Sciatic nerve (tissue), 2 donors: ENCODE measurements around the gene NRBP1. TPM values are rescaled to one million over a fixed set of nuclear protein-coding genes. Genes with fewer than 3 reads are reported as not detected.

Experiments used
- ATAC-seq: fragments of 200-7000 bp; cut with Tn5 transposase; one replicate; pipeline ENCODE4 v1.9.1; 2020; ENCODE audit warnings: mild to moderate bottlenecking, moderate library complexity
- DNase-seq: peaks from one replicate; pipeline ENCODE4 v3.0.0-alpha.2; 2020; ENCODE audit warnings: low spot score
- intact Hi-C: fragments of 100-400 bp; cut with DNase I; formaldehyde crosslinking; loops from one replicate; pipeline ENCODE4 v1.14.2; 2022
- total RNA-seq: library from RNA; stranded (reverse); fragmentation: NEBNext Ultra II Directional; extraction: Animal tissue kit (Norgen Biotek cat#: 25700); gene quantifications from one replicate; pipeline ENCODE4 v1.2.1, GENCODE V29; 2021
- donor health status: DM: no; HTN: no; CAD: no.
- donor health status: DM: no; HTN: no; CAD: no.

The NRBP1 gene
- 77.6 TPM for total RNA-seq

- peak; percentile 95 for DNase-seq
- intact Hi-C loops, result no loop called here
- ATAC-seq, result peak; percentile 98
Observed at GRCh38 chr2:27428213-27428977, at the start of gene NRBP1. TSS of gene NRBP1 (plus strand) at chr2:27428631. CDS start at chr2:27433274, 4,643 bp downstream.

- no peak for DNase-seq
Observed at GRCh38 chr2:27378809-27379290, 49.6 kb upstream of the NRBP1 start.

GRCh38 chr2:27379383-27379835 lies 49.0 kb upstream of the NRBP1 start:
- DNase-seq, result no peak
- intact Hi-C loops, result no loop called here
- no peak for ATAC-seq

More at GRCh38 chr2:27378809-27379290, 49.6 kb upstream of the NRBP1 start:
- no peak for ATAC-seq
- intact Hi-C loops, result no loop called here

GRCh38 chr2:27379836-27380625 lies 48.4 kb upstream of the NRBP1 start:
- DNase-seq, result peak; percentile 88
- intact Hi-C loops, result no loop called here
- ATAC-seq, result no peak

- intact Hi-C loops, result no loop called here
- peak; percentile 97 for ATAC-seq
- peak; percentile 97 for DNase-seq
Observed at GRCh38 chr2:27380626-27381545, 47.5 kb upstream of the NRBP1 start, which contains the start of gene ZNF513. TSS of gene ZNF513 (minus strand) at chr2:27380734. CDS start at chr2:27380526, 208 bp downstream.

GRCh38 chr2:27381577-27382181 lies 46.8 kb upstream of the NRBP1 start:
- ATAC-seq (no peak), DNase-seq (no peak)
- intact Hi-C loops, result no loop called here

GRCh38 chr2:27390822-27391679 lies 37.4 kb upstream of the NRBP1 start:
- intact Hi-C loops, result no loop called here
- DNase-seq (no peak), ATAC-seq (no peak)

GRCh38 chr2:27393225-27393624 lies 35.2 kb upstream of the NRBP1 start:
- DNase-seq (no peak), ATAC-seq (no peak)
- intact Hi-C loops, result no loop called here

GRCh38 chr2:27398962-27399361 lies 29.5 kb upstream of the NRBP1 start:
- no peak for ATAC-seq
- intact Hi-C loops, result no loop called here
- DNase-seq, result no peak

- DNase-seq, result no peak
- ATAC-seq, result no peak
- intact Hi-C loops, result no loop called here
Observed at GRCh38 chr2:27400348-27401135, 27.9 kb upstream of the NRBP1 start.

GRCh38 chr2:27407798-27408491 lies 20.5 kb upstream of the NRBP1 start:
- no peak for ATAC-seq
- no peak for DNase-seq
- intact Hi-C loops, result no loop called here

GRCh38 chr2:27408601-27409320 lies 19.7 kb upstream of the NRBP1 start:
- ATAC-seq, result peak; percentile 7
- DNase-seq, result peak; percentile 68
- intact Hi-C loops, result no loop called here

GRCh38 chr2:27409321-27410073 lies 18.9 kb upstream of the NRBP1 start, which contains the start of gene PPM1G:
TSS of gene PPM1G (minus strand) at chr2:27409591. CDS start at chr2:27409422, 169 bp downstream.
- DNase-seq (peak; percentile 98), ATAC-seq (peak; percentile 100)
- intact Hi-C loops, result no loop called here

GRCh38 chr2:27412419-27413152 lies 15.8 kb upstream of the NRBP1 start:
- DNase-seq (no peak), ATAC-seq (no peak)
- intact Hi-C loops, result no loop called here
